IMR-90 (cell line): ENCODE results near the gene AOPEP. TPM values are rescaled to one million over a fixed set of nuclear protein-coding genes. Genes with fewer than 3 reads are reported as not detected.
A peak's percentile ranks its signal among the peaks of the same experiment; 100 is the strongest.

Experiments used
- ATAC-seq: fragments of 200-7000 bp; cut with Tn5 transposase; 2 replicates; pipeline ENCODE4 v1.9.1; 2020; ENCODE audit warnings: low read depth, mild to moderate bottlenecking, moderate library complexity
- BruUV-seq: library from RNA; stranded (reverse); fragments of 400-500 nt; replicated peaks from 2 replicates; lab custom pipeline; 2021; lab: Mats Ljungman, UMichigan
- CTCF ChIA-PET: fragments of 300-600 bp; formaldehyde crosslinking; extraction: SDS; loops from one replicate; lab custom pipeline; 2021; ENCODE audit warnings: antibody characterized with exemption; lab: Yijun Ruan, JAX
- POLR2A ChIA-PET: fragments of 300-600 bp; sonication (Branson Sonifier 250); formaldehyde crosslinking; loops from one replicate; lab custom pipeline; 2022; ENCODE audit warnings: antibody characterized with exemption; ENCODE audit not compliant: unreplicated experiment; lab: Charles Lee
- DNase-seq: peaks from one replicate; pipeline ENCODE4 v3.0.0; 2013
- H2AFZ ChIP-seq: replicated peaks from 2 replicates; pipeline ENCODE3; 2013; ENCODE audit warnings: low read length, mild to moderate bottlenecking; ENCODE audit not compliant: poor library complexity
- H2AK5ac ChIP-seq: 2 replicates; pipeline ENCODE4 v1.6.1; 2013; ENCODE audit warnings: low read depth, low read length, inconsistent platforms
- H2AK9ac ChIP-seq: replicated peaks from 2 replicates; pipeline ENCODE3; 2013; ENCODE audit warnings: mild to moderate bottlenecking, low read depth, low read length, moderate library complexity; ENCODE audit not compliant: poor library complexity
- H2BK120ac ChIP-seq: 2 replicates; pipeline ENCODE4 v1.6.1; 2013; ENCODE audit warnings: low read depth, low read length, inconsistent platforms
- H2BK15ac ChIP-seq: 3 replicates; pipeline ENCODE4 v1.6.1; 2013; ENCODE audit warnings: low read depth, low read length, inconsistent platforms
- H2BK20ac ChIP-seq: 2 replicates; pipeline ENCODE4 v1.6.1; 2013; ENCODE audit warnings: low read depth, mild to moderate bottlenecking, inconsistent platforms, low read length, moderate library complexity
- H2BK5ac ChIP-seq: 2 replicates; pipeline ENCODE4 v1.6.1; 2013; ENCODE audit warnings: mild to moderate bottlenecking, low read depth, low read length, inconsistent platforms; ENCODE audit not compliant: poor library complexity, severe bottlenecking
- H3K14ac ChIP-seq: replicated peaks from 2 replicates; pipeline ENCODE4 v1.6.1; 2013; ENCODE audit warnings: low read depth, low read length, inconsistent platforms
- H3K18ac ChIP-seq: 2 replicates; pipeline ENCODE4 v1.6.1; 2013; ENCODE audit warnings: low read depth, low read length, control low read depth
- H3K23ac ChIP-seq: 2 replicates; pipeline ENCODE4 v1.6.1; 2013; ENCODE audit warnings: low read depth, low read length, inconsistent platforms
- H3K27ac ChIP-seq: 2 replicates; pipeline ENCODE4 v1.5.1; 2013; ENCODE audit warnings: mild to moderate bottlenecking, control low read depth, low read length; ENCODE audit not compliant: insufficient read depth
- H3K27me3 ChIP-seq: 2 replicates; pipeline ENCODE4 v1.6.1; 2013; ENCODE audit warnings: low read length; ENCODE audit not compliant: control insufficient read depth, insufficient read depth
- H3K36me3 ChIP-seq: 2 replicates; pipeline ENCODE4 v1.6.1; 2013; ENCODE audit warnings: low read length, mixed read lengths; ENCODE audit not compliant: control insufficient read depth, insufficient read depth
- H3K4ac ChIP-seq: 2 replicates; pipeline ENCODE4 v1.6.1; 2013; ENCODE audit warnings: low read depth, low read length, inconsistent platforms
- H3K4me1 ChIP-seq: 2 replicates; pipeline ENCODE4 v1.6.1; 2013; ENCODE audit warnings: low read length, mixed read lengths; ENCODE audit not compliant: control insufficient read depth, insufficient read depth
- H3K4me2 ChIP-seq: 2 replicates; pipeline ENCODE4 v1.6.1; 2013; ENCODE audit warnings: low read depth, mild to moderate bottlenecking, control low read depth, low read length, moderate library complexity
- H3K4me3 ChIP-seq: 2 replicates; pipeline ENCODE4 v1.5.1; 2013; ENCODE audit warnings: low read depth, mild to moderate bottlenecking, control low read depth, low read length, moderate library complexity; ENCODE audit not compliant: insufficient read depth
- H3K56ac ChIP-seq: 2 replicates; pipeline ENCODE4 v1.6.1; 2013; ENCODE audit warnings: low read length, inconsistent platforms; ENCODE audit not compliant: insufficient read depth; ENCODE audit errors: extremely low read depth
- H3K79me1 ChIP-seq, 2 experiments: 2 replicates each; pipeline ENCODE4 v1.6.1; 2013; ENCODE audit warnings: low read length in 2 of 2, inconsistent platforms in 1 of 2, low read depth in 1 of 2
- H3K9ac ChIP-seq: 2 replicates; pipeline ENCODE4 v1.6.1; 2013; ENCODE audit warnings: low read depth, low read length, control low read depth
- H3K9me1 ChIP-seq: 2 replicates; pipeline ENCODE4 v1.6.1; 2013; ENCODE audit warnings: low read length, inconsistent platforms; ENCODE audit not compliant: insufficient read depth
- H3K9me3 ChIP-seq: 2 replicates; pipeline ENCODE4 v1.6.1; 2013; ENCODE audit warnings: low read length; ENCODE audit not compliant: control insufficient read depth, insufficient read depth
- H4K20me1 ChIP-seq: 2 replicates; pipeline ENCODE4 v1.6.1; 2013; ENCODE audit warnings: low read length, inconsistent platforms; ENCODE audit not compliant: insufficient read depth
- H4K5ac ChIP-seq: 2 replicates; pipeline ENCODE4 v1.6.1; 2013; ENCODE audit warnings: mild to moderate bottlenecking, low read depth, low read length, control low read depth
- H4K8ac ChIP-seq, 2 experiments: 2 replicates each; pipeline ENCODE4 v1.6.1; 2013; ENCODE audit warnings: low read depth in 2 of 2, low read length in 2 of 2, control low read depth in 1 of 2, inconsistent platforms in 1 of 2
- H4K91ac ChIP-seq: 2 replicates; pipeline ENCODE4 v1.6.1; 2013; ENCODE audit warnings: low read depth, low read length, inconsistent platforms; ENCODE audit not compliant: insufficient read depth
- BHLHE40 ChIP-seq: fragments of 150-350 bp; IDR thresholded peaks from 2 replicates; pipeline ENCODE4 v1.6.1; 2016; ENCODE audit warnings: mild to moderate bottlenecking, low read depth, low read length
- CEBPB ChIP-seq: IDR thresholded peaks from 2 replicates; pipeline ENCODE4 v1.6.1; 2012; ENCODE audit warnings: low read depth, low read length, improper control_type of control experiment
- CHD1 ChIP-seq: IDR thresholded peaks from 2 replicates; pipeline ENCODE4 v1.6.1; 2012; ENCODE audit warnings: low read depth, low read length, improper control_type of control experiment
- CTCF ChIP-seq: conservative IDR thresholded peaks from 2 replicates; pipeline ENCODE4 v1.5.1; 2012; ENCODE audit warnings: mild to moderate bottlenecking, low read depth, low read length, improper control_type of control experiment
- ELK1 ChIP-seq: fragments of 150-350 bp; IDR thresholded peaks from 2 replicates; pipeline ENCODE4 v1.6.1; 2016; ENCODE audit warnings: low read depth, mild to moderate bottlenecking, low read length, moderate library complexity, borderline replicate concordance
- FOS ChIP-seq: fragments of 150-350 bp; IDR thresholded peaks from 2 replicates; pipeline ENCODE4 v1.6.1; 2016; ENCODE audit warnings: low read depth, low read length
- MAFK ChIP-seq: IDR thresholded peaks from 2 replicates; pipeline ENCODE4 v1.6.1; 2012; ENCODE audit warnings: low read depth, low read length, improper control_type of control experiment
- MAZ ChIP-seq: IDR thresholded peaks from 2 replicates; pipeline ENCODE4 v1.6.1; 2012; ENCODE audit warnings: low read depth, mild to moderate bottlenecking, low read length, improper control_type of control experiment, moderate library complexity, borderline replicate concordance
- MXI1 ChIP-seq: IDR thresholded peaks from 2 replicates; pipeline ENCODE4 v1.6.1; 2012; ENCODE audit warnings: low read depth, mild to moderate bottlenecking, low read length, moderate library complexity, borderline replicate concordance
- NFE2L2 ChIP-seq: fragments of 150-350 bp; IDR thresholded peaks from 2 replicates; pipeline ENCODE4 v1.6.1; 2016; ENCODE audit warnings: low read depth, mild to moderate bottlenecking, low read length
- POLR2A ChIP-seq: IDR thresholded peaks from 2 replicates; pipeline ENCODE4 v1.6.1; 2012; ENCODE audit warnings: mild to moderate bottlenecking, low read depth, low read length
- RAD21 ChIP-seq: IDR thresholded peaks from 2 replicates; pipeline ENCODE4 v1.6.1; 2012; ENCODE audit warnings: low read length, improper control_type of control experiment
- RCOR1 ChIP-seq: IDR thresholded peaks from 2 replicates; pipeline ENCODE4 v1.6.1; 2012; ENCODE audit warnings: mild to moderate bottlenecking, low read length, improper control_type of control experiment; ENCODE audit not compliant: insufficient replicate concordance
- RFX5 ChIP-seq: IDR thresholded peaks from 2 replicates; pipeline ENCODE4 v1.8.0; 2012; ENCODE audit warnings: low read depth, mild to moderate bottlenecking, low read length, moderate library complexity
- SMC3 ChIP-seq: fragments of 150-350 bp; IDR thresholded peaks from 2 replicates; pipeline ENCODE4 v1.6.1; 2016; ENCODE audit warnings: low read depth, mild to moderate bottlenecking, antibody characterized with exemption, low read length, moderate library complexity
- USF2 ChIP-seq: fragments of 150-350 bp; IDR thresholded peaks from 2 replicates; pipeline ENCODE4 v1.6.1; 2017; ENCODE audit warnings: mild to moderate bottlenecking, antibody characterized with exemption, low read length, low read depth
- WGBS, 2 experiments: methylation state at CpG; one replicate each; pipeline versions ENCODE4 v1.1.5 to v1.1.7; 2013; ENCODE audit warnings: missing lambda C conversion rate in 2 of 2; ENCODE audit not compliant: insufficient read length in 1 of 2; ENCODE audit errors: extremely low coverage in 2 of 2; 5-methylcytosine and 5-hydroxymethylcytosine counted together
- dilution Hi-C: fragments of 300-500 bp; cut with HindIII; formaldehyde crosslinking; loops from one replicate; pipeline ENCODE4 v1.14.3; 2018; ENCODE audit warnings: low sequenced_read_pairs; ENCODE audit not compliant: unreplicated experiment
- in situ Hi-C: fragments of 300-500 bp; cut with MboI; formaldehyde crosslinking; loops from 3 replicates; pipeline ENCODE4 v1.14.3; 2019; ENCODE audit warnings: low sequenced_read_pairs, inconsistent platforms, mixed read lengths
- intact Hi-C: fragments of 100-400 bp; cut with micrococcal nuclease; formaldehyde crosslinking; loops from 2 replicates; pipeline ENCODE4 v1.10.0; 2022
- polyA plus RNA-seq, 3 experiments: library from polyadenylated mRNA; depleted of rRNA; stranded (reverse); fragments of >200 nt; gene quantifications; 2 replicates each; pipeline ENCODE4 v1.2.3, GENCODE V29; 2012; ENCODE audit warnings: low replicate concordance in 1 of 3
- total RNA-seq: library from RNA; depleted of rRNA; stranded (reverse); fragments of >200 nt; gene quantifications from 2 replicates; pipeline ENCODE4 v1.2.3, GENCODE V29; 2012

The AOPEP gene
- total and polyA plus RNA-seq, 2 of the 4 experiments (the other 2 are of a cell fraction): 34.9 to 38.7 TPM

GRCh38 chr9:94805585-94805984, 79.1 kb downstream of the AOPEP start:
- H3K56ac ChIP-seq: no peak overlapping the region
- H3K4me3 ChIP-seq: no peak overlapping the region
- H2AFZ ChIP-seq: no peak overlapping the region
- H2BK5ac ChIP-seq: peak overlapping the region; percentile 11
- H2BK20ac ChIP-seq: no peak overlapping the region
- WGBS, 2 experiments: no CpG with 5 or more reads among the region's 3 CpGs
- ChIA-PET CTCF (interaction anchor here (0.6 to 1.0 kb wide), 4 partner anchors 23 to 297 kb away, joined by 3 to 6 read pairs (median 3); no protein-coding TSS in a partner anchor), POLR2A (interaction anchor here (0.6 kb wide), 1 partner anchor 14 kb away, joined by 3 read pairs; no protein-coding TSS in a partner anchor)
- H3K23ac ChIP-seq: no peak overlapping the region
- H3K9me3 ChIP-seq: no peaks in the 10 kb centered on the region
- H3K27ac ChIP-seq: no peak overlapping the region
- dilution Hi-C loops: no loop called here
- H3K36me3 ChIP-seq: peaks cover 9% of the 10 kb centered on the region
- H4K20me1 ChIP-seq: no peaks in the 10 kb centered on the region; the same call in 1 of the 2 replicates
- peaks cover 19% of the 10 kb centered on the region for H3K4me1 ChIP-seq
- no peak overlapping the region for H4K8ac ChIP-seq
- peak; percentile 97 for DNase-seq
- in situ Hi-C loops: no loop called here
- no TSS peak for BruUV-seq
- H4K91ac ChIP-seq: no peak overlapping the region
- H3K9me1 ChIP-seq: peaks cover 10% of the 10 kb centered on the region; the same call in 1 of the 2 replicates
- intact Hi-C loops: no loop called here
- peaks cover 4 to 11% of the 10 kb centered on the region in 2 experiments; a peak in 3 of 4 replicates for H3K79me1 ChIP-seq
- H3K27me3 ChIP-seq: peaks cover 8% of the 10 kb centered on the region
- TF ChIP-seq POLR2A (no peak), MAZ (peak; percentile 75), NFE2L2 (no peak), MAFK (peak; percentile 38; the same call in 1 of the 2 replicates), FOS (peak; percentile 54), RFX5 (0 out of 2 replicates have a peak, but pooled peaks have one; percentile 46), CEBPB (peak; percentile 100), ELK1 (no peak), USF2 (no peak), CHD1 (no peak), CTCF (no peak), RCOR1 (no peak), BHLHE40 (peak; percentile 51; the same call in 1 of the 2 replicates), SMC3 (no peak), RAD21 (peak; percentile 17; the same call in 1 of the 2 replicates), MXI1 (no peak)
- peak overlapping the region; percentile 62; the same call in 1 of the 2 replicates for H3K18ac ChIP-seq
- no peak overlapping the region for H2BK120ac ChIP-seq
- ATAC-seq: peak; percentile 90
- H2AK9ac ChIP-seq: no peak overlapping the region
- no peak overlapping the region for H3K9ac ChIP-seq
- no peak overlapping the region for H2AK5ac ChIP-seq
- no peak overlapping the region for H3K4ac ChIP-seq
- H3K14ac ChIP-seq: no peak overlapping the region
- no peak overlapping the region for H2BK15ac ChIP-seq
- H3K4me2 ChIP-seq: peak overlapping the region; percentile 44; the same call in 1 of the 2 replicates
- H4K5ac ChIP-seq: no peak overlapping the region
